GM06990 (cell line): ENCODE results near the gene LYZ.

ENCODE experiments used
- DNase-seq: peaks from one replicate; pipeline ENCODE4 v3.0.0-alpha.2; 2011; ENCODE audit not compliant: insufficient read length; ENCODE audit errors: extremely low read depth
- H3K27me3 ChIP-seq: replicated peaks from 2 replicates; pipeline ENCODE4 v1.6.0; 2011; ENCODE audit warnings: low read length; ENCODE audit not compliant: control insufficient read depth, insufficient read depth
- H3K36me3 ChIP-seq: 2 replicates; pipeline ENCODE4 v1.5.1; 2011; ENCODE audit warnings: low read length; ENCODE audit not compliant: control insufficient read depth, insufficient read depth
- H3K4me3 ChIP-seq: replicated peaks from 2 replicates; pipeline ENCODE4 v1.5.1; 2011; ENCODE audit warnings: low read depth, mild to moderate bottlenecking, control low read depth, low read length
- CTCF ChIP-seq: IDR thresholded peaks from 2 replicates; pipeline ENCODE4 v1.5.1; 2011; ENCODE audit warnings: low read length, control low read depth, mild to moderate bottlenecking, inconsistent platforms; ENCODE audit not compliant: insufficient read depth, poor library complexity, severe bottlenecking

The LYZ gene

GRCh38 chr12:69383074-69383473, 34.9 kb downstream of the LYZ start:
- no peak for DNase-seq
- Histone ChIP-seq H3K27me3 (no peaks in the 10 kb centered on the region), H3K4me3 (no peak overlapping the region), H3K36me3 (no peaks in the 10 kb centered on the region; the same call in none of the 2 replicates)
- no peak for TF ChIP-seq CTCF

- Histone ChIP-seq H3K27me3 (no peaks in the 10 kb centered on the region), H3K36me3 (no peaks in the 10 kb centered on the region; the same call in none of the 2 replicates), H3K4me3 (no peak overlapping the region)
- no peak for TF ChIP-seq CTCF
- DNase-seq, result no peak
Observed at GRCh38 chr12:69385038-69385437, 36.9 kb downstream of the LYZ start.

GRCh38 chr12:69386921-69387320, 38.7 kb downstream of the LYZ start:
- no peak for DNase-seq
- Histone ChIP-seq H3K36me3 (no peaks in the 10 kb centered on the region; the same call in 1 of the 2 replicates), H3K4me3 (no peak overlapping the region), H3K27me3 (no peaks in the 10 kb centered on the region)
- TF ChIP-seq CTCF, result no peak

- no peaks in the 10 kb centered on the region for H3K27me3 ChIP-seq
- DNase-seq, result peak; percentile 7
- no peaks in the 10 kb centered on the region for H3K36me3 ChIP-seq
- TF ChIP-seq CTCF, result peak; percentile 44
- no peak overlapping the region for H3K4me3 ChIP-seq
Observed at GRCh38 chr12:69388371-69388770, 40.2 kb downstream of the LYZ start.

GRCh38 chr12:69389831-69390230, 41.6 kb downstream of the LYZ start:
- no peak for TF ChIP-seq CTCF
- Histone ChIP-seq H3K4me3 (no peak overlapping the region), H3K36me3 (no peaks in the 10 kb centered on the region), H3K27me3 (no peaks in the 10 kb centered on the region)
- DNase-seq, result no peak
